Neural crest cell (in vitro differentiated cells): ENCODE measurements around the gene DGCR8. TPM values are rescaled to one million over a fixed set of nuclear protein-coding genes. Genes with fewer than 3 reads are reported as not detected.

Experiments
- DNase-seq: peaks from one replicate; pipeline ENCODE4 v3.0.0; 2021; ENCODE audit warnings: low read depth, mixed read lengths, low spot score
- H3K27ac Mint-ChIP-seq: one replicate; pipeline ENCODE4 v1.8.0; 2021; ENCODE audit warnings: mild to moderate bottlenecking, mixed read lengths; ENCODE audit not compliant: unreplicated experiment
- H3K27me3 Mint-ChIP-seq: 2 replicates; pipeline ENCODE4 v1.8.0; 2021; ENCODE audit warnings: low read depth, mild to moderate bottlenecking, mixed read lengths
- H3K36me3 Mint-ChIP-seq: 2 replicates; pipeline ENCODE4 v1.8.0; 2021; ENCODE audit warnings: low read depth, mild to moderate bottlenecking, mixed read lengths
- H3K4me1 Mint-ChIP-seq: 2 replicates; pipeline ENCODE4 v1.8.0; 2021; ENCODE audit warnings: mixed read lengths
- H3K4me3 Mint-ChIP-seq: one replicate; pipeline ENCODE4 v1.8.0; 2021; ENCODE audit warnings: mild to moderate bottlenecking, mixed read lengths
- H3K9me3 Mint-ChIP-seq: 2 replicates; pipeline ENCODE4 v1.8.0; 2021; ENCODE audit warnings: mixed read lengths
- CTCF ChIP-seq: fragments of 200-600 bp; sonication (generic); conservative IDR thresholded peaks from 2 replicates; pipeline ENCODE4 v1.5.0; 2021; ENCODE audit warnings: antibody characterized with exemption, mild to moderate bottlenecking
- total RNA-seq: library from RNA; stranded (reverse); gene quantifications from 2 replicates; pipeline ENCODE4 v1.2.1, GENCODE V29; 2021

Gene DGCR8
- total RNA-seq, 1 donor from 2014 or later = 86.5 TPM

GRCh38 chr22:20125201-20126174 lies 45.4 kb downstream of the DGCR8 start:
- peaks cover 9% of the 10 kb centered on the region for H3K36me3 Mint-ChIP-seq
- H3K27ac Mint-ChIP-seq = no peak overlapping the region
- no peak for TF ChIP-seq CTCF
- peaks cover 9% of the 10 kb centered on the region for H3K4me1 Mint-ChIP-seq
- no peaks in the 10 kb centered on the region for H3K9me3 Mint-ChIP-seq
- DNase-seq = no peak
- peaks cover 5% of the 10 kb centered on the region for H3K27me3 Mint-ChIP-seq
- H3K4me3 Mint-ChIP-seq = peak overlapping the region; percentile 64

DNA sequence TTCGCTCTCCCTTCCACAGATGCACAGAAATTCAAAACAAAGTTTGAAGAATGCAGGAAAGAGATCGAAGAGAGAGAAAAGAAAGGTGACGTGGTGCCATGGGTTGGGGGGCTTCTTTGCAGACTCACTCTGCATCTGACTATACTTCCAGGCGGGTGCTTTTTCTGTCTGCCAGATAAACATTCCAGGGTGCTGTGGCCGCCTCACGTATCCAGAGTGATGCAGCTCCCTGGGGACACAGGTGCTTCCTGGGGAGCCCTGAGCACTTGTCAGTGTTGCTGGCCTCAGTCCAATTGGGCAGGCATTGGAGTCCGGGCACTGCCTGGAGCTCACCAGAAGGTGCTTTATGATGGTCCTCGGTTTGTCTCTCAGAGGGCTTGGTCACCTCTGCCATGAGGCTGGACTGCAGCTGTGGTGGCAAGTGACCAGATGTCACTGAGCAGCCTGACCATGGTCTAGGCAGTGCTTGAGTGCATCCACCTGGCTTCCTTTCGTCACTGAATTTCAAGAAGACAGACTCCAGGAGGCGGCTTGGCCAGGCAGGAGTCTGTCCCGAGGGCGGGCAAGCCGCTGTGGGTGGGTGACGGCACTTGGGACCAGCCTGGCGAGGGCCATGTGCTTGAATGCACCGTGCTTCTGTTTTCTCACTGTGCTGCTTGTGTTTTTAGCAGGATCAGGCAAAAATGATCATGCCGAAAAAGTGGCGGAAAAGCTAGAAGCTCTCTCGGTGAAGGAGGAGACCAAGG lies 46.4 kb downstream of the DGCR8 start:
- no peak for DNase-seq
- Mint-ChIP-seq H3K4me3 (peak overlapping the region; percentile 64), H3K27ac (no peak overlapping the region), H3K36me3 (peaks cover 9% of the 10 kb centered on the region), H3K4me1 (peaks cover 9% of the 10 kb centered on the region), H3K27me3 (peaks cover 5% of the 10 kb centered on the region), H3K9me3 (no peaks in the 10 kb centered on the region)
- TF ChIP-seq CTCF = no peak

GRCh38 chr22:20127318-20127868 lies 47.4 kb downstream of the DGCR8 start:
- peak overlapping the region; percentile 81 for H3K4me3 Mint-ChIP-seq
- H3K4me1 Mint-ChIP-seq = no peaks in the 10 kb centered on the region
- no peak for DNase-seq
- peaks cover 9% of the 10 kb centered on the region for H3K36me3 Mint-ChIP-seq
- no peak for TF ChIP-seq CTCF
- H3K27me3 Mint-ChIP-seq = peaks cover 5% of the 10 kb centered on the region
- peak overlapping the region; percentile 71 for H3K27ac Mint-ChIP-seq
- no peaks in the 10 kb centered on the region for H3K9me3 Mint-ChIP-seq

DNA sequence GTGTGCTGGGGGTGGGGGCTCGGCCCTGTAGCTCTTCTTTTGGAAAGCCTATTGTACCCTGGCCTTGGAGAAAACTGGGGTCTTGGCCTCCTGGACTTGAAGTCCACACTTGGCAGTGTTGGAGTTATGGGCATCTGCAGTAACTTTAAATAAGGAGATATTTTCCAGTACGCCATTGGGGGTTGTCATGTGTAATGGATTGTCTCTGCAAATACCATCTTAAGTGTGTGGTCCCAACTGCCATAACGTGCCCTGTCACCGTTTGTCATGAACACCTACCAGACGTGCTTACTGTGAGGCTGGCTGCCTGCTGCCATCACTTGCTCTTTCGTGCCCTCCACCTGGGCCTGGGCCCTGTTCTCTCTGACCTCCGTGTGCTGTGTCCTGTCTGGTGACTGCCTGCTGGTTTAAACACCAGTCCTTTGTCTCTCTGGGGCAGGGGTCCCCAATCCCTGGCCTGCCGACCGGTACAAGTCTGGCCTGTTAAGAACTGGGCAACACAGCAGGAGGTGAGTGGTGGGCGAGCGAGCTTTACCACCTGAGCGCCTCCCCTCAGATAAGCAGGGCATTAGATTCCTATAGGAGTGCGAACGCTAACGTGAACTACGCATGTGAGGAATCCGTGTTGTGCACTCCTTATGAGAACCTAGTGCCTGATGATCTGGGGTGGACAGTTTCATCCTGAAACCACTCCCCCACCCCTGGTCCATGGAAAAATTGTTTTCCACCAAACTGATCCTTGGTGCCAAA lies 48.0 kb downstream of the DGCR8 start:
- no peak for DNase-seq
- peak overlapping the region; percentile 81 for H3K4me3 Mint-ChIP-seq
- H3K27ac Mint-ChIP-seq = no peak overlapping the region
- peaks cover 5% of the 10 kb centered on the region for H3K27me3 Mint-ChIP-seq
- no peak for TF ChIP-seq CTCF
- H3K36me3 Mint-ChIP-seq = peaks cover 9% of the 10 kb centered on the region
- H3K9me3 Mint-ChIP-seq = no peaks in the 10 kb centered on the region
- H3K4me1 Mint-ChIP-seq = peaks cover 3% of the 10 kb centered on the region

GRCh38 chr22:20128619-20128901 lies 48.5 kb downstream of the DGCR8 start:
- H3K27ac Mint-ChIP-seq = no peak overlapping the region
- H3K36me3 Mint-ChIP-seq = peaks cover 9% of the 10 kb centered on the region

More at GRCh38 chr22:20128619-20128901, 48.5 kb downstream of the DGCR8 start:
- H3K9me3 Mint-ChIP-seq = no peaks in the 10 kb centered on the region
- DNase-seq = no peak
- TF ChIP-seq CTCF = no peak
- H3K4me1 Mint-ChIP-seq = peaks cover 7% of the 10 kb centered on the region
- H3K27me3 Mint-ChIP-seq = peaks cover 5% of the 10 kb centered on the region
- H3K4me3 Mint-ChIP-seq = peak overlapping the region; percentile 81
